GM23338 (cell line): ENCODE data around the gene SLC12A6. TPM values are rescaled to one million over a fixed set of nuclear protein-coding genes. Genes with fewer than 3 reads are reported as not detected.

Experiments
- ATAC-seq: fragments of 200-7000 bp; cut with Tn5 transposase; 3 replicates; pipeline ENCODE4 v1.9.1; 2020
- DNase-seq: peaks from one replicate; pipeline ENCODE4 v3.0.0-alpha.2; 2015; ENCODE audit warnings: low spot score
- H2AFZ ChIP-seq: fragments of 200-600 bp; sonication (generic); 2 replicates; pipeline ENCODE4 v1.8.0; 2016; ENCODE audit warnings: antibody characterized with exemption, mild to moderate bottlenecking, moderate library complexity
- H3F3A ChIP-seq: fragments of 200-600 bp; sonication (generic); replicated peaks from 2 replicates; pipeline ENCODE4 v1.8.0; 2017; ENCODE audit warnings: antibody characterized with exemption, mixed run types, low read depth
- H3K27ac ChIP-seq: fragments of 200-600 bp; sonication (generic); 2 replicates; pipeline ENCODE4 v1.6.1; 2016; ENCODE audit warnings: low read depth
- H3K27me3 ChIP-seq: fragments of 200-600 bp; sonication (generic); 2 replicates; pipeline ENCODE4 v1.8.0; 2016; ENCODE audit warnings: mild to moderate bottlenecking, mixed run types, moderate library complexity; ENCODE audit not compliant: insufficient read depth
- H3K36me3 ChIP-seq: fragments of 200-600 bp; sonication (generic); 2 replicates; pipeline ENCODE4 v1.8.0; 2016; ENCODE audit warnings: mild to moderate bottlenecking; ENCODE audit not compliant: insufficient read depth
- H3K4me1 ChIP-seq: fragments of 200-600 bp; sonication (generic); 2 replicates; pipeline ENCODE4 v1.8.0; 2016; ENCODE audit warnings: mild to moderate bottlenecking, moderate library complexity; ENCODE audit not compliant: insufficient read depth
- H3K4me2 ChIP-seq: fragments of 200-600 bp; sonication (generic); 2 replicates; pipeline ENCODE4 v1.7.1; 2017; ENCODE audit warnings: mixed run types
- H3K4me3 ChIP-seq: fragments of 200-600 bp; sonication (generic); 2 replicates; pipeline ENCODE4 v1.6.1; 2016; ENCODE audit warnings: mixed run types
- H3K79me2 ChIP-seq: fragments of 200-600 bp; sonication (generic); replicated peaks from 2 replicates; pipeline ENCODE4 v1.8.0; 2017; ENCODE audit warnings: mild to moderate bottlenecking; ENCODE audit not compliant: insufficient read depth
- H3K9me2 ChIP-seq: fragments of 200-600 bp; sonication (generic); 2 replicates; pipeline ENCODE4 v1.8.0; 2017; ENCODE audit not compliant: insufficient read depth
- H4K20me1 ChIP-seq: fragments of 200-600 bp; sonication (generic); replicated peaks from 2 replicates; pipeline ENCODE4 v1.8.0; 2017; ENCODE audit warnings: mild to moderate bottlenecking; ENCODE audit not compliant: insufficient read depth
- H3K27ac Mint-ChIP-seq: 2 replicates; pipeline ENCODE4 v1.8.0; 2020; ENCODE audit warnings: inconsistent platforms, mild to moderate bottlenecking, moderate library complexity, mixed read lengths
- H3K27me3 Mint-ChIP-seq: 3 replicates; pipeline ENCODE4 v1.8.0; 2022; ENCODE audit warnings: low read depth, mild to moderate bottlenecking, moderate library complexity, mixed read lengths, inconsistent platforms; ENCODE audit not compliant: insufficient read depth, poor library complexity
- H3K36me3 Mint-ChIP-seq: 3 replicates; pipeline ENCODE4 v1.8.0; 2021; ENCODE audit warnings: low read depth, mild to moderate bottlenecking, inconsistent platforms, moderate library complexity, mixed read lengths
- H3K4me1 Mint-ChIP-seq: 3 replicates; pipeline ENCODE4 v1.8.0; 2020; ENCODE audit warnings: mild to moderate bottlenecking, inconsistent platforms, mixed read lengths
- H3K4me3 Mint-ChIP-seq: 3 replicates; pipeline ENCODE4 v1.8.0; 2021; ENCODE audit warnings: moderate library complexity, mild to moderate bottlenecking, inconsistent platforms, mixed read lengths
- H3K9me3 Mint-ChIP-seq: 3 replicates; pipeline ENCODE4 v1.8.0; 2020; ENCODE audit warnings: moderate library complexity, mild to moderate bottlenecking, inconsistent platforms, mixed read lengths
- EZH2 ChIP-seq: fragments of 200-600 bp; sonication (generic); IDR thresholded peaks from one replicate; pipeline ENCODE4 v1.8.0; 2017; ENCODE audit warnings: antibody characterized with exemption, mild to moderate bottlenecking, low read depth; ENCODE audit not compliant: unreplicated experiment
- POLR2AphosphoS5 ChIP-seq: IDR thresholded peaks from 2 replicates; pipeline ENCODE4 v1.6.1; 2016; ENCODE audit warnings: antibody characterized with exemption, low read depth
- ZNF114 ChIP-seq: fragments of 250-450 bp; sonication (Bioruptor Pico); IDR thresholded peaks from 2 replicates; pipeline ENCODE4 v1.5.0; 2020; ENCODE audit warnings: mild to moderate bottlenecking, moderate library complexity
- ZNF331 ChIP-seq: fragments of 250-450 bp; sonication (Bioruptor Pico); IDR thresholded peaks from 2 replicates; pipeline ENCODE4 v1.5.0; 2020; ENCODE audit warnings: low read depth, mild to moderate bottlenecking, moderate library complexity
- polyA plus RNA-seq: library from polyadenylated mRNA; unstranded; fragments of >200 nt; fragmentation: Nextera tagmentation; extraction: Ambion mirVana; gene quantifications from 2 replicates; pipeline ENCODE4 v1.2.1, GENCODE V29; 2016
- total RNA-seq: library from RNA; depleted of rRNA; stranded (reverse); fragments of >200 nt; shearing (Covaris generic); gene quantifications from 2 replicates; pipeline ENCODE4 v1.2.3, GENCODE V29; 2014
- TF ChIP-seq, protein P1 (sequence below): IDR thresholded peaks from one replicate; pipeline ENCODE4 v1.6.1; 2018; ENCODE audit warnings: antibody characterized with exemption; ENCODE audit not compliant: unreplicated experiment
- TF ChIP-seq, protein P2 (sequence below), 2 experiments: fragments of 200-600 bp in 1 of 2; sonication (generic) in 1 of 2; conservative IDR thresholded peaks; 2 replicates each; pipeline versions ENCODE4 v1.5.1 to v1.6.1; 2016 to 2017; ENCODE audit warnings: antibody characterized with exemption in 2 of 2, low read depth in 2 of 2, mild to moderate bottlenecking in 2 of 2, moderate library complexity in 1 of 2

Gene SLC12A6
- total and polyA plus RNA-seq, 2 experiments from 2014 or later: 2.4 to 14.1 TPM

DNA sequence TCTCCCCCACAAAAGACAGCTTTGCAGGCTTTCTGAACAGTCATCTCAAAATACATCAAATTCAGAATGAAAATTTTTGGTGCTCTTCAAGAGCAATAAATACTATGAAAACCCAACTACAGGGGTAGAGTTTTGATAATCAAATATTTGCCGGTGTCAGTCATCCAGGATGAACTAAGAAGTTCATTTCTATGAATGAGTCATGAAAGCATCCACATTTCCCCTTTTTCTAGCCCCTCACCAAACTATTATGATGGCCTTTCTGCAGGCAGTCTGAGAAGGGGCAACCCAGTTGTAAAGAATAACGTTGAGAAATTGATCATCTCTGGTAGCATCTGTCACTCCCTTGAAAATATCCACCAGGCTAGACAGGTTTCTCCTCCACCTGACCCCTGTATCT, 32.5 kb upstream of the SLC12A6 start:
- no peak overlapping the region for H3K4me2 ChIP-seq
- H3K4me3 ChIP-seq: no peak overlapping the region
- Mint-ChIP-seq H3K27ac (no peak overlapping the region), H3K27me3 (peaks cover 14% of the 10 kb centered on the region), H3K9me3 (peaks cover 22% of the 10 kb centered on the region), H3K4me1 (peaks cover 15% of the 10 kb centered on the region; the same call in 2 of the 3 replicates), H3K4me3 (no peak overlapping the region), H3K36me3 (peaks cover 21% of the 10 kb centered on the region)
- H3K4me1 ChIP-seq: peaks cover 17% of the 10 kb centered on the region
- peaks cover 11% of the 10 kb centered on the region; the same call in 1 of the 2 replicates for H3F3A ChIP-seq
- H3K36me3 ChIP-seq: no peaks in the 10 kb centered on the region
- H2AFZ ChIP-seq: no peak overlapping the region
- DNase-seq (no peak), ATAC-seq (no peak)
- H4K20me1 ChIP-seq: peaks cover 10% of the 10 kb centered on the region
- 0 out of 2 replicates have a peak, but pooled peaks cover 5% of the 10 kb centered on the region for H3K9me2 ChIP-seq
- H3K27ac ChIP-seq: no peak overlapping the region
- TF ChIP-seq EZH2 (no peak), ZNF331 (CRISPR knock-in tag) (no peak)
- TF ChIP-seq, protein P1, sequence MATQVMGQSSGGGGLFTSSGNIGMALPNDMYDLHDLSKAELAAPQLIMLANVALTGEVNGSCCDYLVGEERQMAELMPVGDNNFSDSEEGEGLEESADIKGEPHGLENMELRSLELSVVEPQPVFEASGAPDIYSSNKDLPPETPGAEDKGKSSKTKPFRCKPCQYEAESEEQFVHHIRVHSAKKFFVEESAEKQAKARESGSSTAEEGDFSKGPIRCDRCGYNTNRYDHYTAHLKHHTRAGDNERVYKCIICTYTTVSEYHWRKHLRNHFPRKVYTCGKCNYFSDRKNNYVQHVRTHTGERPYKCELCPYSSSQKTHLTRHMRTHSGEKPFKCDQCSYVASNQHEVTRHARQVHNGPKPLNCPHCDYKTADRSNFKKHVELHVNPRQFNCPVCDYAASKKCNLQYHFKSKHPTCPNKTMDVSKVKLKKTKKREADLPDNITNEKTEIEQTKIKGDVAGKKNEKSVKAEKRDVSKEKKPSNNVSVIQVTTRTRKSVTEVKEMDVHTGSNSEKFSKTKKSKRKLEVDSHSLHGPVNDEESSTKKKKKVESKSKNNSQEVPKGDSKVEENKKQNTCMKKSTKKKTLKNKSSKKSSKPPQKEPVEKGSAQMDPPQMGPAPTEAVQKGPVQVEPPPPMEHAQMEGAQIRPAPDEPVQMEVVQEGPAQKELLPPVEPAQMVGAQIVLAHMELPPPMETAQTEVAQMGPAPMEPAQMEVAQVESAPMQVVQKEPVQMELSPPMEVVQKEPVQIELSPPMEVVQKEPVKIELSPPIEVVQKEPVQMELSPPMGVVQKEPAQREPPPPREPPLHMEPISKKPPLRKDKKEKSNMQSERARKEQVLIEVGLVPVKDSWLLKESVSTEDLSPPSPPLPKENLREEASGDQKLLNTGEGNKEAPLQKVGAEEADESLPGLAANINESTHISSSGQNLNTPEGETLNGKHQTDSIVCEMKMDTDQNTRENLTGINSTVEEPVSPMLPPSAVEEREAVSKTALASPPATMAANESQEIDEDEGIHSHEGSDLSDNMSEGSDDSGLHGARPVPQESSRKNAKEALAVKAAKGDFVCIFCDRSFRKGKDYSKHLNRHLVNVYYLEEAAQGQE: no peak
- no peaks in the 10 kb centered on the region for H3K27me3 ChIP-seq
- peaks cover 14% of the 10 kb centered on the region for H3K79me2 ChIP-seq

DNA sequence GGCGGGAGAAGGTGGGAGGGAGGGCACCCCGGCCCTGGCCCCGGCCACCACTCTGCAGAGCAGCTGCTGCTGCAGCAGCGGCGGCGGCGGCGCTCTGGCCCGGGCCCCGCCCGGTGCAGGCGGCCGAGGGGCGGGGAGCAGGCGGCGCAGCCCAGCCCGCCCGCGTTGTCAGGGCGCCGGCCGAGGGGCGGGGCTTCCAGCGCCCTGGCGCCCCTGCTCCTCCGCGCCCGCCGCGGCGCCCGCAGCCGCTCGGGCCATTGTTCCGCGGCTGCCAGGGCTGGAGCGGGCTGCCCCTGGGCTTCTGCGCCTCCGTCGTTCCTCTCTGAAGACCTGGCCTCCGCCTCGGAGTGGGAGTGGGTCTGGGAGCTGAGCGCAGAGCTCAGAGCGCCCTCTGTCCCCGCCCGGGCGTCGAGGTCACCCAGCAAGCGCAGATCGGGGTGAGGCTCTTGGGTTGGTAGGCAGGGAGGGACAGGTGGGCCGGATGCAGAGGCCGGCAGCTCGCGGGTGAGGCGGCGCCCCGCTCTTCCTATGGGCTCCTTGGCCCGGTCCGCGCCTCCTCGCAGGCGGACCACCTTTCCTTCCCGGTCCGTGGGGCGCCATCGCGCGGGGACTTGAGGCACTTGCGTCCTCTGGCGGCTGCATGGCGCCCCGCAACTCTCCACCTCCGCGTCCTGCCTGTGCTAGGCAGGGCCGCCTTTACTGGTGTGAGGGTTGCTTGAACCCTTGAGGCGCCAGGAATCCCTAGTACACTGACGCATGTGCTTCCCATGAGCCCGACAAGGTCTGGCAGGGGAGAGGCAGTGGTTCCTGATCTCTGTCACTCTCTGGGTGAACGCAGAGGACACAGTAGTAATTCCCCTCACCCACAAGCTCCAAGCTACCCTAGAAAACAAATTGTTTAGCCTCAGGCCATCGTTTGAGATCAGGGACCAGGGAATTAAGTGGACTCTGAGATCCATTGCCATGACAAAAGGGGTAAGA, 29.8 kb upstream of the SLC12A6 start, which contains the start of gene LPCAT4:
Gene LPCAT4 (minus strand): TSS at position 96 of the 981 bp plus-strand sequence. CDS start 96 bp downstream, outside the sequence.
- Mint-ChIP-seq H3K27ac (peak within 1 kb of the TSS; percentile 98), H3K36me3 (peaks cover 30% of the 10 kb centered on the region), H3K4me1 (peaks cover 17% of the 10 kb centered on the region), H3K9me3 (peaks cover 6% of the 10 kb centered on the region; the same call in 2 of the 3 replicates), H3K27me3 (peaks cover 22% of the 10 kb centered on the region), H3K4me3 (peak within 1 kb of the TSS; percentile 97)
- peak within 1 kb of the TSS; percentile 98 for H3K4me2 ChIP-seq
- peak; percentile 89 for DNase-seq
- H3K27me3 ChIP-seq: no peaks in the 10 kb centered on the region
- peaks cover 23% of the 10 kb centered on the region for H3K79me2 ChIP-seq
- ATAC-seq: peak; percentile 74
- peak within 1 kb of the TSS; percentile 99 for H3K27ac ChIP-seq
- TF ChIP-seq POLR2AphosphoS5 (peak; percentile 51), ZNF114 (CRISPR knock-in tag) (no peak)
- TF ChIP-seq, protein P2, sequence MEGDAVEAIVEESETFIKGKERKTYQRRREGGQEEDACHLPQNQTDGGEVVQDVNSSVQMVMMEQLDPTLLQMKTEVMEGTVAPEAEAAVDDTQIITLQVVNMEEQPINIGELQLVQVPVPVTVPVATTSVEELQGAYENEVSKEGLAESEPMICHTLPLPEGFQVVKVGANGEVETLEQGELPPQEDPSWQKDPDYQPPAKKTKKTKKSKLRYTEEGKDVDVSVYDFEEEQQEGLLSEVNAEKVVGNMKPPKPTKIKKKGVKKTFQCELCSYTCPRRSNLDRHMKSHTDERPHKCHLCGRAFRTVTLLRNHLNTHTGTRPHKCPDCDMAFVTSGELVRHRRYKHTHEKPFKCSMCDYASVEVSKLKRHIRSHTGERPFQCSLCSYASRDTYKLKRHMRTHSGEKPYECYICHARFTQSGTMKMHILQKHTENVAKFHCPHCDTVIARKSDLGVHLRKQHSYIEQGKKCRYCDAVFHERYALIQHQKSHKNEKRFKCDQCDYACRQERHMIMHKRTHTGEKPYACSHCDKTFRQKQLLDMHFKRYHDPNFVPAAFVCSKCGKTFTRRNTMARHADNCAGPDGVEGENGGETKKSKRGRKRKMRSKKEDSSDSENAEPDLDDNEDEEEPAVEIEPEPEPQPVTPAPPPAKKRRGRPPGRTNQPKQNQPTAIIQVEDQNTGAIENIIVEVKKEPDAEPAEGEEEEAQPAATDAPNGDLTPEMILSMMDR (conservative IDR thresholded peaks at IDR 0.05; ENCODE audit: low read depth in 2 of 2): peak; percentile 63 to 81
- peaks cover 11% of the 10 kb centered on the region; the same call in 1 of the 2 replicates for H3F3A ChIP-seq
- peaks cover 20% of the 10 kb centered on the region for H4K20me1 ChIP-seq
- H3K4me1 ChIP-seq: peaks cover 17% of the 10 kb centered on the region
- peak within 1 kb of the TSS; percentile 94 for H2AFZ ChIP-seq
- peak within 1 kb of the TSS; percentile 93 for H3K4me3 ChIP-seq
- H3K9me2 ChIP-seq: no peaks in the 10 kb centered on the region
- H3K36me3 ChIP-seq: peaks cover 4% of the 10 kb centered on the region
